NCI-H82 treated with DMSO at 0.1 percent for 48 hours (cell line): ENCODE results near the gene RGP1.

Source experiments
- DNase-seq: peaks from one replicate; lab custom pipeline; 2025; ENCODE audit not compliant: unreplicated experiment; lab: John Stamatoyannopoulos, UW

The RGP1 gene

GRCh38 chr9:35740243-35740642 lies 8.8 kb upstream of the RGP1 start:
- DNase-seq = no peak

GRCh38 chr9:35741740-35742139 lies 7.3 kb upstream of the RGP1 start:
- no peak for DNase-seq

- DNase-seq = no peak
Measured at GRCh38 chr9:35743452-35743851, 5.6 kb upstream of the RGP1 start.

- no peak for DNase-seq
Measured at GRCh38 chr9:35743880-35744518, 5.1 kb upstream of the RGP1 start.

GRCh38 chr9:35745569-35745968 lies 3.5 kb upstream of the RGP1 start:
- peak; percentile 41 for DNase-seq

- DNase-seq = no peak
Measured at GRCh38 chr9:35746583-35746982, 2.5 kb upstream of the RGP1 start.

GRCh38 chr9:35748242-35748857 lies 737 bp upstream of the RGP1 start:
- DNase-seq = no peak

GRCh38 chr9:35749515-35750255 lies 598 bp downstream of the RGP1 start:
- DNase-seq = no peak

- no peak for DNase-seq
Measured at GRCh38 chr9:35750256-35750531, 1.1 kb downstream of the RGP1 start.

GRCh38 chr9:35753466-35753865 lies 4.4 kb downstream of the RGP1 start:
- DNase-seq = no peak

GRCh38 chr9:35754264-35754663 lies 5.2 kb downstream of the RGP1 start, which contains the start of gene MSMP:
MSMP (minus strand) TSS chr9:35754276; CDS start chr9:35754129, 147 bp downstream.
- no peak for DNase-seq

- DNase-seq = no peak
Measured at GRCh38 chr9:35755071-35755470, 6.0 kb downstream of the RGP1 start.

- no peak for DNase-seq
Measured at GRCh38 chr9:35756275-35757225, 7.5 kb downstream of the RGP1 start.

GRCh38 chr9:35757226-35757891 lies 8.3 kb downstream of the RGP1 start:
- DNase-seq = no peak

- DNase-seq = no peak
Measured at GRCh38 chr9:35757892-35758275, 8.8 kb downstream of the RGP1 start.

- DNase-seq = no peak
Measured at GRCh38 chr9:35758475-35759050, 9.5 kb downstream of the RGP1 start.

- no peak for DNase-seq
Measured at GRCh38 chr9:35759795-35760194, 10.7 kb downstream of the RGP1 start.

- no peak for DNase-seq
Measured at GRCh38 chr9:35760651-35761050, 11.6 kb downstream of the RGP1 start.

- no peak for DNase-seq
Measured at GRCh38 chr9:35763181-35763580, 14.1 kb downstream of the RGP1 start.

GRCh38 chr9:35763803-35764202 lies 14.7 kb downstream of the RGP1 start:
- no peak for DNase-seq
